ENCODE results near the gene ZBTB1.

ZBTB1 gene

DNA sequence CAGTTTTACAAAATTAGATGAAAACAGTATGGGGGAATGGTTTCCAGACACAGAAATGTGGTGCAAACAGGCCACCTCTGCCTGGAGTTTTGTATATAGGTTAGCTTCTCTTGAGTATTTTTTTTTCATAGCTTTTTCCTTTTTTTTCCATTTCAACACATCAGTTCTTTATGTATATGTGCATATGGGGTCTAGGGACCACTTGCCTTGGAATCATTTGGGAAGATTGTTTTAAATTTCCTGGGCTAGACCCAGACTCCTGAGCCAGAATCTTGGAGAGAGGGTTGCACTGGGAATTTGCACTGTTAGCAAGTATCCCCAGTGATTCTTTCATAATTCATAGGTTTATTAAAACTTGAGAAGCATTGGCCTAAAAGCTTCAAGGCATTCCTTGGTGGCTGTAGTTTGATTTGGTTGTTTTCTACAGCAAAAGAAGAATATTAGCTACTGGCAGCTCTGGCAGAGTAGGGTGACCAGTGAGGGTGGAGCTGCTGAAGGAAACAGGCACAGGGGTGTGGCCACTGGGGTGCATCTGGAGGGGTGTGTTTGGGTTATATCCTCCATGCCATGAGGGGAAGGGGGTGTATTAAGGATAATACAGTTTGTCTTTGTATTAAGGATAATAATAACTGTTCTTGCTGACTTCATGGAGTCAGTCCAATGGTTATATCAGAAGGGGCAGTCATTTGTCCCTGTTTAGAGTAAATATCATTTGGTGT lies 68.0 kb downstream of the ZBTB1 start:
- no peak for DNase-seq

DNA sequence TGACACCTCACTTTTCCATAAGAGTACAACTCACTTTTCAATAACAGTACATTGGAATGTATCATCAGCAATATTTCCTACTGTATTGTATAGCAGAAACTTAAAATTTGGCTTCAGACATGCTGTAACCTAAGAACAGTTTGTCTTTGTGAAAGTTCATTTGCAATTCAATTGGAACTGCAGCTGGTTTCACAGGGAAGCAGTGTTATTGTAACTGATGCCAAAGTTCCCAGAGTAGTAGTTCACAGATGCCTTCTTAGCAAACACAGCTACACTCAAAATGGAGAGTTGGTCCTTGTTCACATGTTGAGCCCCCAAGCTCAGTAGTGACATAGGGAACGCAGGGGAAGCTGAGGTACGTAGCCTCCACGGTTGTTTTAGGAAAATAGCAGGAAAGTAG lies 68.5 kb downstream of the ZBTB1 start:
- DNase-seq: no peak

Data from HCEC 1CT (cell line).